Measurements from ENCODE around the gene CHRNE. TPM values are rescaled to one million over a fixed set of nuclear protein-coding genes. Genes with fewer than 3 reads are reported as not detected.

Gene CHRNE
- total and polyA plus RNA-seq, 2 experiments from 2014 or later, result 0.24 to 1.2 TPM

DNA sequence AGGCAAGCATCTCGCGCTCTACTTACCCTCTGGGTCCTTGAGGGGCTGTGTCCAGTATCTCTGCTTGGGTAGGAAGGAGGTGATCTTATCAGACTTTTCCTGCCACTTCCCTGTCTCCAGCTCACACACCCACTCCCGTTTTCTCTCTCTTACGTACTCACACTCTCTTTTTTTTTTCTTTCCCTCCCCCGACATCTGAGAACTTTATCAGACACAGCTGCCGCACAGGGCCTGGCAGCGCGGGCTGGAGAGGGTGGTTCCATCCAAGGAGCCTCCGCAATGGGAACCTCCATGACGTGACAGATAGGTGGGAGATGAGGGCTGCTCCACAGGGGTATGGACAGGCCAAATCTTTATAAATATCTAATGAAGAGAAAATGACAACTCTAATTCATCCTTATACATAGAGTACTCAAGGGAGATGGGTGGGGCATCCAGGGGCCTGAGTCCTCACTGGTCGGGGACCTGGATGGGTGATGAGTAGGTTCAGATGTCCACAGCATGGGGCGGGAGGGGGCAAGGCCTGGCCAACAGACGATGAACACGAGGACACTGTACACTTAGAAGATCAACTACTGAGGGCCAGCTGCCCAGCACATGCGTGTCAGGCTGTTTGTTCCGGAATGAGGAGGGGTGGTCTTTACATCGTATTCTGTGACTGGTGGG, 46.5 kb downstream of the CHRNE start:
- no peak overlapping the region for H3K4me3 ChIP-seq
- 0 out of 2 replicates have a peak overlapping the region, but pooled peaks have one; percentile 55 for H3K27ac ChIP-seq (ENCODE audit: low read depth)
- Mint-ChIP-seq H3K27me3 (ENCODE audit: insufficient read depth, low read depth, poor library complexity) (peaks cover 18% of the 10 kb centered on the region), H3K9me3 (no peaks in the 10 kb centered on the region), H3K27ac (peak overlapping the region; percentile 69; the same call in 1 of the 2 replicates), H3K4me1 (peaks cover 68% of the 10 kb centered on the region), H3K36me3 (ENCODE audit: low read depth) (peaks cover 9% of the 10 kb centered on the region; the same call in 1 of the 3 replicates), H3K4me3 (no peak overlapping the region; the same call in 2 of the 3 replicates)
- no peaks in the 10 kb centered on the region for H3K9me2 ChIP-seq (ENCODE audit: insufficient read depth)
- peaks cover 5% of the 10 kb centered on the region; the same call in 1 of the 2 replicates for H4K20me1 ChIP-seq (replicated peaks; ENCODE audit: insufficient read depth)
- peaks cover 20% of the 10 kb centered on the region for H3K79me2 ChIP-seq (replicated peaks; ENCODE audit: insufficient read depth)
- H3F3A ChIP-seq (replicated peaks; ENCODE audit: low read depth), result peaks cover 13% of the 10 kb centered on the region; the same call in 1 of the 2 replicates
- no peak overlapping the region for H3K4me2 ChIP-seq
- peaks cover 58% of the 10 kb centered on the region for H3K4me1 ChIP-seq (ENCODE audit: insufficient read depth)
- DNase-seq (ENCODE audit: low spot score) (no peak), ATAC-seq (no peak)
- no peaks in the 10 kb centered on the region for H3K27me3 ChIP-seq (ENCODE audit: insufficient read depth)
- H2AFZ ChIP-seq, result no peak overlapping the region
- no peaks in the 10 kb centered on the region for H3K36me3 ChIP-seq (ENCODE audit: insufficient read depth)
- TF ChIP-seq, protein P1, sequence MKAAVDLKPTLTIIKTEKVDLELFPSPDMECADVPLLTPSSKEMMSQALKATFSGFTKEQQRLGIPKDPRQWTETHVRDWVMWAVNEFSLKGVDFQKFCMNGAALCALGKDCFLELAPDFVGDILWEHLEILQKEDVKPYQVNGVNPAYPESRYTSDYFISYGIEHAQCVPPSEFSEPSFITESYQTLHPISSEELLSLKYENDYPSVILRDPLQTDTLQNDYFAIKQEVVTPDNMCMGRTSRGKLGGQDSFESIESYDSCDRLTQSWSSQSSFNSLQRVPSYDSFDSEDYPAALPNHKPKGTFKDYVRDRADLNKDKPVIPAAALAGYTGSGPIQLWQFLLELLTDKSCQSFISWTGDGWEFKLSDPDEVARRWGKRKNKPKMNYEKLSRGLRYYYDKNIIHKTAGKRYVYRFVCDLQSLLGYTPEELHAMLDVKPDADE (IDR thresholded peaks at IDR 0.05), result no peak
- TF ChIP-seq STAT1 (IDR thresholded peaks at IDR 0.05; ENCODE audit: unreplicated experiment), result no peak

DNA sequence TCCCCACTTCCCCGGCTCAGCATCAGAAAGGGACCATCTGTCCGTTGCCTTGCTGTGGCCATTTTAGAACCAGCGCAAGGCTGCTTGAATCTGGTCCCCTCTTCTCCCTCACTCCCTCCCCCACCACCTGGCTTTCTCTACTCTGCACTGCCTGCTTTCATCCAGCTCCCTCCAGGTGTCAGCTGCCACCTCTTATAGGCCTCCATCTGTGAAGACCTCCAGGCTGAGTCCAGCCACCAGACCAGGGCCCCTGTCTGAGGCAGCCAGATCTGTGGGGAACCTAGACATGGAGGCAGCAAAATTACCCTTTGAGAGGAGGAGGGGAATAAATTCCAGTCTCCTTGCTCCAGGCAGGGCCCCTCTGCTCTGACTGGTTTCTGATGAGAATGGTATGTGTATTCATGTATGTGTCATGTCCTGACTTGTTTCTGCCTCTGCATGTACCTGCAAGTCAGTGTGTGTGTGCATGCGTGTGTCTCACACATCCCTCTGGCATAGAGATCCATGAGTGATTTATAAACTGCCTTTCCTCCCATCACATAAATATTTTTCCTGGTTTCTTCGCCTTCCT, 48.7 kb downstream of the CHRNE start:
- no peak; the same call in 2 of the 3 replicates for ATAC-seq
- Histone ChIP-seq H3K9me2 (ENCODE audit: insufficient read depth) (no peaks in the 10 kb centered on the region), H4K20me1 (replicated peaks; ENCODE audit: insufficient read depth) (no peaks in the 10 kb centered on the region), H3K4me1 (ENCODE audit: insufficient read depth) (peaks cover 60% of the 10 kb centered on the region), H3K4me2 (peak overlapping the region; percentile 55; the same call in 1 of the 2 replicates), H3K36me3 (ENCODE audit: insufficient read depth) (no peaks in the 10 kb centered on the region), H3K4me3 (no peak overlapping the region), H3K27ac (ENCODE audit: low read depth) (peak overlapping the region; percentile 90), H2AFZ (no peak overlapping the region), H3K79me2 (replicated peaks; ENCODE audit: insufficient read depth) (peaks cover 31% of the 10 kb centered on the region), H3F3A (replicated peaks; ENCODE audit: low read depth) (peaks cover 11% of the 10 kb centered on the region; the same call in 1 of the 2 replicates), H3K27me3 (ENCODE audit: insufficient read depth) (no peaks in the 10 kb centered on the region)
- peak overlapping the region; percentile 89 for H3K27ac Mint-ChIP-seq
- no peak for DNase-seq (ENCODE audit: low spot score)
- H3K4me3 Mint-ChIP-seq, result no peak overlapping the region
- H3K9me3 Mint-ChIP-seq, result no peaks in the 10 kb centered on the region; the same call in 2 of the 3 replicates
- H3K27me3 Mint-ChIP-seq (ENCODE audit: insufficient read depth, low read depth, poor library complexity), result peaks cover 23% of the 10 kb centered on the region
- peaks cover 70% of the 10 kb centered on the region for H3K4me1 Mint-ChIP-seq
- H3K36me3 Mint-ChIP-seq (ENCODE audit: low read depth), result peaks cover 9% of the 10 kb centered on the region; the same call in 1 of the 3 replicates
- TF ChIP-seq, protein P2, sequence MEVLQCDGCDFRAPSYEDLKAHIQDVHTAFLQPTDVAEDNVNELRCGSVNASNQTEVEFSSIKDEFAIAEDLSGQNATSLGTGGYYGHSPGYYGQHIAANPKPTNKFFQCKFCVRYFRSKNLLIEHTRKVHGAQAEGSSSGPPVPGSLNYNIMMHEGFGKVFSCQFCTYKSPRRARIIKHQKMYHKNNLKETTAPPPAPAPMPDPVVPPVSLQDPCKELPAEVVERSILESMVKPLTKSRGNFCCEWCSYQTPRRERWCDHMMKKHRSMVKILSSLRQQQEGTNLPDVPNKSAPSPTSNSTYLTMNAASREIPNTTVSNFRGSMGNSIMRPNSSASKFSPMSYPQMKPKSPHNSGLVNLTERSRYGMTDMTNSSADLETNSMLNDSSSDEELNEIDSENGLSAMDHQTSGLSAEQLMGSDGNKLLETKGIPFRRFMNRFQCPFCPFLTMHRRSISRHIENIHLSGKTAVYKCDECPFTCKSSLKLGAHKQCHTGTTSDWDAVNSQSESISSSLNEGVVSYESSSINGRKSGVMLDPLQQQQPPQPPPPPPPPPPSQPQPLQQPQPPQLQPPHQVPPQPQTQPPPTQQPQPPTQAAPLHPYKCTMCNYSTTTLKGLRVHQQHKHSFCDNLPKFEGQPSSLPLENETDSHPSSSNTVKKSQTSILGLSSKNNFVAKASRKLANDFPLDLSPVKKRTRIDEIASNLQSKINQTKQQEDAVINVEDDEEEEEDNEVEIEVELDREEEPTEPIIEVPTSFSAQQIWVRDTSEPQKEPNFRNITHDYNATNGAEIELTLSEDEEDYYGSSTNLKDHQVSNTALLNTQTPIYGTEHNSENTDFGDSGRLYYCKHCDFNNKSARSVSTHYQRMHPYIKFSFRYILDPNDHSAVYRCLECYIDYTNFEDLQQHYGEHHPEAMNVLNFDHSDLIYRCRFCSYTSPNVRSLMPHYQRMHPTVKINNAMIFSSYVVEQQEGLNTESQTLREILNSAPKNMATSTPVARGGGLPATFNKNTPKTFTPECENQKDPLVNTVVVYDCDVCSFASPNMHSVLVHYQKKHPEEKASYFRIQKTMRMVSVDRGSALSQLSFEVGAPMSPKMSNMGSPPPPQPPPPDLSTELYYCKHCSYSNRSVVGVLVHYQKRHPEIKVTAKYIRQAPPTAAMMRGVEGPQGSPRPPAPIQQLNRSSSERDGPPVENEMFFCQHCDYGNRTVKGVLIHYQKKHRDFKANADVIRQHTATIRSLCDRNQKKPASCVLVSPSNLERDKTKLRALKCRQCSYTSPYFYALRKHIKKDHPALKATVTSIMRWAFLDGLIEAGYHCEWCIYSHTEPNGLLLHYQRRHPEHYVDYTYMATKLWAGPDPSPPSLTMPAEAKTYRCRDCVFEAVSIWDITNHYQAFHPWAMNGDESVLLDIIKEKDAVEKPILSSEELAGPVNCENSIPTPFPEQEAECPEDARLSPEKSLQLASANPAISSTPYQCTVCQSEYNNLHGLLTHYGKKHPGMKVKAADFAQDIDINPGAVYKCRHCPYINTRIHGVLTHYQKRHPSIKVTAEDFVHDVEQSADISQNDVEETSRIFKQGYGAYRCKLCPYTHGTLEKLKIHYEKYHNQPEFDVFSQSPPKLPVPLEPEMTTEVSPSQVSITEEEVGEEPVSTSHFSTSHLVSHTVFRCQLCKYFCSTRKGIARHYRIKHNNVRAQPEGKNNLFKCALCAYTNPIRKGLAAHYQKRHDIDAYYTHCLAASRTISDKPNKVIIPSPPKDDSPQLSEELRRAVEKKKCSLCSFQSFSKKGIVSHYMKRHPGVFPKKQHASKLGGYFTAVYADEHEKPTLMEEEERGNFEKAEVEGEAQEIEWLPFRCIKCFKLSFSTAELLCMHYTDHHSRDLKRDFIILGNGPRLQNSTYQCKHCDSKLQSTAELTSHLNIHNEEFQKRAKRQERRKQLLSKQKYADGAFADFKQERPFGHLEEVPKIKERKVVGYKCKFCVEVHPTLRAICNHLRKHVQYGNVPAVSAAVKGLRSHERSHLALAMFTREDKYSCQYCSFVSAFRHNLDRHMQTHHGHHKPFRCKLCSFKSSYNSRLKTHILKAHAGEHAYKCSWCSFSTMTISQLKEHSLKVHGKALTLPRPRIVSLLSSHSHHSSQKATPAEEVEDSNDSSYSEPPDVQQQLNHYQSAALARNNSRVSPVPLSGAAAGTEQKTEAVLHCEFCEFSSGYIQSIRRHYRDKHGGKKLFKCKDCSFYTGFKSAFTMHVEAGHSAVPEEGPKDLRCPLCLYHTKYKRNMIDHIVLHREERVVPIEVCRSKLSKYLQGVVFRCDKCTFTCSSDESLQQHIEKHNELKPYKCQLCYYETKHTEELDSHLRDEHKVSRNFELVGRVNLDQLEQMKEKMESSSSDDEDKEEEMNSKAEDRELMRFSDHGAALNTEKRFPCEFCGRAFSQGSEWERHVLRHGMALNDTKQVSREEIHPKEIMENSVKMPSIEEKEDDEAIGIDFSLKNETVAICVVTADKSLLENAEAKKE (CRISPR knock-in tag; IDR thresholded peaks at IDR 0.05), result no peak
- TF ChIP-seq, protein P3, sequence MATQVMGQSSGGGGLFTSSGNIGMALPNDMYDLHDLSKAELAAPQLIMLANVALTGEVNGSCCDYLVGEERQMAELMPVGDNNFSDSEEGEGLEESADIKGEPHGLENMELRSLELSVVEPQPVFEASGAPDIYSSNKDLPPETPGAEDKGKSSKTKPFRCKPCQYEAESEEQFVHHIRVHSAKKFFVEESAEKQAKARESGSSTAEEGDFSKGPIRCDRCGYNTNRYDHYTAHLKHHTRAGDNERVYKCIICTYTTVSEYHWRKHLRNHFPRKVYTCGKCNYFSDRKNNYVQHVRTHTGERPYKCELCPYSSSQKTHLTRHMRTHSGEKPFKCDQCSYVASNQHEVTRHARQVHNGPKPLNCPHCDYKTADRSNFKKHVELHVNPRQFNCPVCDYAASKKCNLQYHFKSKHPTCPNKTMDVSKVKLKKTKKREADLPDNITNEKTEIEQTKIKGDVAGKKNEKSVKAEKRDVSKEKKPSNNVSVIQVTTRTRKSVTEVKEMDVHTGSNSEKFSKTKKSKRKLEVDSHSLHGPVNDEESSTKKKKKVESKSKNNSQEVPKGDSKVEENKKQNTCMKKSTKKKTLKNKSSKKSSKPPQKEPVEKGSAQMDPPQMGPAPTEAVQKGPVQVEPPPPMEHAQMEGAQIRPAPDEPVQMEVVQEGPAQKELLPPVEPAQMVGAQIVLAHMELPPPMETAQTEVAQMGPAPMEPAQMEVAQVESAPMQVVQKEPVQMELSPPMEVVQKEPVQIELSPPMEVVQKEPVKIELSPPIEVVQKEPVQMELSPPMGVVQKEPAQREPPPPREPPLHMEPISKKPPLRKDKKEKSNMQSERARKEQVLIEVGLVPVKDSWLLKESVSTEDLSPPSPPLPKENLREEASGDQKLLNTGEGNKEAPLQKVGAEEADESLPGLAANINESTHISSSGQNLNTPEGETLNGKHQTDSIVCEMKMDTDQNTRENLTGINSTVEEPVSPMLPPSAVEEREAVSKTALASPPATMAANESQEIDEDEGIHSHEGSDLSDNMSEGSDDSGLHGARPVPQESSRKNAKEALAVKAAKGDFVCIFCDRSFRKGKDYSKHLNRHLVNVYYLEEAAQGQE (IDR thresholded peaks at IDR 0.05; ENCODE audit: unreplicated experiment), result no peak
- TF ChIP-seq STAT1 (IDR thresholded peaks at IDR 0.05; ENCODE audit: unreplicated experiment) (no peak), NANOG (IDR thresholded peaks at IDR 0.05; ENCODE audit: borderline replicate concordance) (no peak), CREB1 (CRISPR knock-in tag; IDR thresholded peaks at IDR 0.05; ENCODE audit: low read depth) (no peak)
- TF ChIP-seq, protein P1 (IDR thresholded peaks at IDR 0.05), result no peak
